ENCODE results near the gene FMO1. TPM values are rescaled to one million over a fixed set of nuclear protein-coding genes. Genes with fewer than 3 reads are reported as not detected.

The FMO1 gene
- polyA plus RNA-seq, 2 of the 4 experiments (the other 2 are of a cell fraction) = not detected

DNA sequence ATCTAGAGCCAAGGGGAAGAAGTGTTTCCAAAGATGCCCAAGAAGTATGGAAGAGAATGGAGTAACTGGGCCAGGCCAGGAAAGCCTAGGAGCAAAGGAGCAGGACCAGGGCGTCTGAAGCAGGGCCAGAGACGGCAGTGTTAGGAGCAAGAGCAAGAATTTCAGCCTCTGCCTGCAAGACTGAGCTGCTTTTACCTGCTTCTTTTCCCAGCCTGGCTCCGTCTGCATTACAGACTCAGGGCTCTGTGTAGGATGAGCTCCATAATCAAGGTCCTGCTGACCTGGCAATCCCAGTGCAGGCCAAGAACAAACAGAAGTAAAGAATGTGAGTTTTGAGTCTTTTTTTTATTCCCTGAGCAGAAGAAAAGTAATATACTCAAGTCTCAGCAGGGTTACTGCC, 10.1 kb downstream of the FMO1 start:
- WGBS (ENCODE audit: missing lambda C conversion rate) = 67% methylated on average over 3 of the region's 3 CpGs
- DNase-seq (ENCODE audit: low read depth in 1 of 2, low spot score in 1 of 2) = no peak
- Histone ChIP-seq H3K9me3 (no peaks in the 10 kb centered on the region), H3K4me3 (no peak overlapping the region), H3K4me2 (no peak overlapping the region), H3K4me1 (peaks cover 4% of the 10 kb centered on the region; the same call in 1 of the 3 replicates), H3K27ac (no peak overlapping the region)
- no peak for FAIRE-seq
- no peak for ATAC-seq
- TF ChIP-seq EHMT2 (IDR thresholded peaks at IDR 0.05; ENCODE audit: low read depth) (no peak), KDM5A (IDR thresholded peaks at IDR 0.05) (no peak), ATOH8 (CRISPR knock-in tag; IDR thresholded peaks at IDR 0.05; ENCODE audit: low read depth) (no peak), HDAC2 (IDR thresholded peaks at IDR 0.05) (no peak), NFE2L2 (conservative IDR thresholded peaks at IDR 0.05; ENCODE audit: low read length) (no peak), RFX5 (IDR thresholded peaks at IDR 0.05) (no peak)
- CTCF ChIA-PET = interaction anchor here (1.5 to 2.4 kb wide), 4 partner anchors 11 to 55 kb away, joined by 3 to 10 read pairs (median 5); partner anchors contain the start of genes FMO1 and FMO4
- POLR2A ChIA-PET = no interaction called here

DNA sequence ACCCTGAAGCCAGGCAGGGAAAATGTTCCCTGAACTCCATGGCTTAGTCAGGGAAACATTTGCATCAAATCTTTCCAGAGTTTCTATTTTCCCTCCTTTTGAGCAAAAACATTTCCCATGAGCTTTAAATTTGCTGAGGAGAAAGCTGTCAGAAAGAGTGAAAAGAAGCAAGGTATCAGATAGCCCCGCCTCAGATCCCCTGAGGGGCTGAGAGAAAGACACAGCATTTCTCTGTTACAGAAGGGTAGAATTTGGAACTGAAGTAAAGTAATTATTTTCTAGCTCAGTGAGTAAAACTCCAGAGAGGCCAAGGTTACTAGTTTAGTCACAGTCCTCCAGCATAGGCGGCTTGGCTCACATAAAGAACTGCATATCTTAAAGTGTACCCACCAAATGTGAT, 10.6 kb downstream of the FMO1 start:
- Histone ChIP-seq H3K4me2 (no peak overlapping the region), H3K9me3 (no peaks in the 10 kb centered on the region), H3K4me3 (no peak overlapping the region), H3K4me1 (peaks cover 4% of the 10 kb centered on the region; the same call in 1 of the 3 replicates), H3K27ac (no peak overlapping the region)
- ChIA-PET CTCF (interaction anchor here (1.5 to 2.4 kb wide), 3 partner anchors 11 to 55 kb away, joined by 3 to 10 read pairs (median 4); partner anchors contain the start of genes FMO1 and FMO4), POLR2A (no interaction called here)
- TF ChIP-seq CBX2 (IDR thresholded peaks at IDR 0.05; ENCODE audit: borderline replicate concordance, low read depth) = no peak
- TF ChIP-seq CHD4 (IDR thresholded peaks at IDR 0.05; ENCODE audit: borderline replicate concordance) = no peak
- TF ChIP-seq RNF2 (IDR thresholded peaks at IDR 0.05; ENCODE audit: borderline replicate concordance, low read depth) = no peak
- TF ChIP-seq HOXB13 (CRISPR knock-in tag; IDR thresholded peaks at IDR 0.05; ENCODE audit: low read depth) = no peak
- no peak for TF ChIP-seq SMC3 (IDR thresholded peaks at IDR 0.05)
- no peak for TF ChIP-seq EHMT2 (IDR thresholded peaks at IDR 0.05; ENCODE audit: low read depth)
- TF ChIP-seq, protein P1, sequence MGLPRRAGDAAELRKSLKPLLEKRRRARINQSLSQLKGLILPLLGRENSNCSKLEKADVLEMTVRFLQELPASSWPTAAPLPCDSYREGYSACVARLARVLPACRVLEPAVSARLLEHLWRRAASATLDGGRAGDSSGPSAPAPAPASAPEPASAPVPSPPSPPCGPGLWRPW (IDR thresholded peaks at IDR 0.05) = no peak
- no peak for TF ChIP-seq USF2 (IDR thresholded peaks at IDR 0.05)
- FAIRE-seq (no peak), ATAC-seq (no peak), DNase-seq (ENCODE audit: low read depth in 1 of 2, low spot score in 1 of 2) (no peak)
- WGBS (ENCODE audit: missing lambda C conversion rate) = 22% methylated on average over 2 of the region's 2 CpGs

DNA sequence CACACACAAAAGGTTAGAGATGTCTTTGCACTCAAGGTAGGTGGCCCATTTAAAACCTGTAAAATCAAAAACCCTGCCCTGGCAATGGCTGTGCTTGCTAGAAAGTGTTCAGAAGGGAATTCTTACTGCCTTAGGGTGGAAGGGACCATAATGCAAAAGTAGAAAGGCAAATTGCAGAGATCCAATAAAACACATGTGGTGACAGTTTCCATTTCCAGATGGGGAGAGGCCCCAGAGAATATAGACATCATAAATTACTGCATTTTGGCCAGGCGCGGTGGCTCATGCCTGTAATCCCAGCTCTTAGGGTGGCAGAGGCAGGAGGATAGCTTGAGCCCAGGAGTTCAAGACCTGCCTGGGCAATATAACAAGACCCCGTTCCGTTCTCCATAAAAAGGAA, 13.0 kb downstream of the FMO1 start:
- CTCF ChIA-PET = interaction anchor here (0.6 to 1.3 kb wide), 3 partner anchors 10 to 30 kb away, joined by 3 to 5 read pairs (median 3); no protein-coding TSS in a partner anchor

More for the DNA sequence above, 13.0 kb downstream of the FMO1 start:
- Histone ChIP-seq H3K4me1 (no peaks in the 10 kb centered on the region), H3K9me3 (no peaks in the 10 kb centered on the region), H3K4me3 (no peak overlapping the region), H3K27ac (no peak overlapping the region), H3K4me2 (no peak overlapping the region)
- FAIRE-seq (no peak), DNase-seq (ENCODE audit: low read depth in 1 of 2, low spot score in 1 of 2) (no peak), ATAC-seq (no peak)
- 93% methylated on average over 4 of the region's 4 CpGs for WGBS (ENCODE audit: missing lambda C conversion rate)
- POLR2A ChIA-PET = no interaction called here
- TF ChIP-seq RAD21 (conservative IDR thresholded peaks at IDR 0.05 in 1 of 2, IDR thresholded peaks at IDR 0.05 in 1 of 2) (no peak), EP300 (IDR thresholded peaks at IDR 0.05) (no peak), ATOH8 (CRISPR knock-in tag; IDR thresholded peaks at IDR 0.05; ENCODE audit: low read depth) (no peak), RARB (CRISPR knock-in tag; IDR thresholded peaks at IDR 0.05) (no peak)
- TF ChIP-seq, protein P2, sequence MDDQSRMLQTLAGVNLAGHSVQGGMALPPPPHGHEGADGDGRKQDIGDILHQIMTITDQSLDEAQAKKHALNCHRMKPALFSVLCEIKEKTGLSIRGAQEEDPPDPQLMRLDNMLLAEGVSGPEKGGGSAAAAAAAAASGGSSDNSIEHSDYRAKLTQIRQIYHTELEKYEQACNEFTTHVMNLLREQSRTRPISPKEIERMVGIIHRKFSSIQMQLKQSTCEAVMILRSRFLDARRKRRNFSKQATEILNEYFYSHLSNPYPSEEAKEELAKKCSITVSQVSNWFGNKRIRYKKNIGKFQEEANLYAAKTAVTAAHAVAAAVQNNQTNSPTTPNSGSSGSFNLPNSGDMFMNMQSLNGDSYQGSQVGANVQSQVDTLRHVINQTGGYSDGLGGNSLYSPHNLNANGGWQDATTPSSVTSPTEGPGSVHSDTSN (IDR thresholded peaks at IDR 0.05) = no peak
- TF ChIP-seq, protein P3, sequence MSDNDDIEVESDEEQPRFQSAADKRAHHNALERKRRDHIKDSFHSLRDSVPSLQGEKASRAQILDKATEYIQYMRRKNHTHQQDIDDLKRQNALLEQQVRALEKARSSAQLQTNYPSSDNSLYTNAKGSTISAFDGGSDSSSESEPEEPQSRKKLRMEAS (IDR thresholded peaks at IDR 0.05) = no peak

All from A549 (cell line).